ENCODE results near the gene ZBTB32. TPM values are rescaled to one million over a fixed set of nuclear protein-coding genes. Genes with fewer than 3 reads are reported as not detected.
"Not testable (repeated sequence)": the region's sequence is repeated elsewhere in the genome, so short reads cannot be mapped to it uniquely, and the experiment has no call there.

The ZBTB32 gene
- total RNA-seq, 2 experiments from 2014 or later: 2.2 to 3.3 TPM

DNA sequence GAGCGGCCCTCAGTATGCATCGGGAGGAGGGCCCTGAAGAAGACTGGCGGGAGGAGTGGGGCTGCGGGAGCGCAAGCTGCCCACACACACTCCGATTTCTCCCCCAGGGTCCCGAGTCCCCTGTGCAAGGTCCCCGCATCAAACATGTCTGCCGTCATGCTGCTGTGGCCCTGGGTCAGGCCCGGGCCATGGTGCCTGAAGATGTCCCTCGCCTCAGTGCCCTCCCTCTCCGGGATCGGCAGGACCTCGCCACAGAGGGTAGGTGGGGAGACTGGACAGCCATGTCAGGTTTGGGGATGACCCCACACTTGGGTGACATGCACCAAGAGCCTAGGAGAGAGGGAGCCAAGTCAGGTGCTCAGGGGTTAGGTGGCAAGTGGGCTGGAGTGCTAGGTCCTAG lies 18.1 kb downstream of the ZBTB32 start:
- H3K27me3 ChIP-seq (ENCODE audit: control insufficient read depth in 1 of 2, insufficient read depth in 2 of 2, low read length in 2 of 2): no peaks in the 10 kb centered on the region
- intact Hi-C loops (cut with DNase I, micrococcal nuclease): no loop called here
- H3K27ac ChIP-seq (ENCODE audit: low read depth in 1 of 2, low read length in 2 of 2): no peak overlapping the region
- no peak overlapping the region for H3K27ac Mint-ChIP-seq
- H3K36me3 ChIP-seq (ENCODE audit: insufficient read depth, low read length): peaks cover 76% of the 10 kb centered on the region
- ATAC-seq (ENCODE audit: poor library complexity) (no peak), DNase-seq (no peak)
- no peak overlapping the region for H3K4me3 ChIP-seq (ENCODE audit: low read length)
- H3K4me1 Mint-ChIP-seq (ENCODE audit: low read depth): peaks cover 22% of the 10 kb centered on the region
- no peaks in the 10 kb centered on the region for H3K9me3 Mint-ChIP-seq
- peaks cover 18% of the 10 kb centered on the region for H3K4me1 ChIP-seq (ENCODE audit: insufficient read depth, low read length)
- peak overlapping the region; percentile 58 for H3K4me3 Mint-ChIP-seq
- ChIA-PET POLR2A (no interaction called here), CTCF (no interaction called here)
- H3K36me3 Mint-ChIP-seq (ENCODE audit: low read depth): peaks cover 74% of the 10 kb centered on the region
- no peaks in the 10 kb centered on the region for H3K9me3 ChIP-seq (ENCODE audit: control insufficient read depth in 1 of 2, insufficient read depth in 1 of 2, low read length in 2 of 2)
- TF ChIP-seq, protein P1, sequence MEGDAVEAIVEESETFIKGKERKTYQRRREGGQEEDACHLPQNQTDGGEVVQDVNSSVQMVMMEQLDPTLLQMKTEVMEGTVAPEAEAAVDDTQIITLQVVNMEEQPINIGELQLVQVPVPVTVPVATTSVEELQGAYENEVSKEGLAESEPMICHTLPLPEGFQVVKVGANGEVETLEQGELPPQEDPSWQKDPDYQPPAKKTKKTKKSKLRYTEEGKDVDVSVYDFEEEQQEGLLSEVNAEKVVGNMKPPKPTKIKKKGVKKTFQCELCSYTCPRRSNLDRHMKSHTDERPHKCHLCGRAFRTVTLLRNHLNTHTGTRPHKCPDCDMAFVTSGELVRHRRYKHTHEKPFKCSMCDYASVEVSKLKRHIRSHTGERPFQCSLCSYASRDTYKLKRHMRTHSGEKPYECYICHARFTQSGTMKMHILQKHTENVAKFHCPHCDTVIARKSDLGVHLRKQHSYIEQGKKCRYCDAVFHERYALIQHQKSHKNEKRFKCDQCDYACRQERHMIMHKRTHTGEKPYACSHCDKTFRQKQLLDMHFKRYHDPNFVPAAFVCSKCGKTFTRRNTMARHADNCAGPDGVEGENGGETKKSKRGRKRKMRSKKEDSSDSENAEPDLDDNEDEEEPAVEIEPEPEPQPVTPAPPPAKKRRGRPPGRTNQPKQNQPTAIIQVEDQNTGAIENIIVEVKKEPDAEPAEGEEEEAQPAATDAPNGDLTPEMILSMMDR (IDR thresholded peaks at IDR 0.05): no peak
- no peaks in the 10 kb centered on the region for H3K27me3 Mint-ChIP-seq

DNA sequence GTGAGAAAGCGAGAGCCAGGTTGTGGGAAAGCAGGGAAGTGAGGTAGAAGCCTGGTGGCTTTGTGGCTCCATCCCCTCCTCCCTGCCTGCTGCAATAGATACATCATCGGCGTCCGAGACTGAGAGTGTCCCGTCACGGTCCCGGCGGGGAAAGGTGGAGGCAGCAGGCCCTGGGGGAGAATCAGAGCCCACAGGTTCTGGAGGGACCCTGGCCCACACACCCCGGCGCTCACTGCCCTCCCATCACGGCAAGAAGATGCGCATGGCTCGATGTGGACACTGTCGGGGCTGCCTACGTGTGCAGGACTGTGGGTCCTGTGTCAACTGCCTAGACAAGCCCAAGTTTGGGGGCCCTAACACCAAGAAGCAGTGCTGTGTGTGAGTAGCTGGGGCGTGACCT lies 18.5 kb downstream of the ZBTB32 start:
- Histone ChIP-seq H3K4me3 (ENCODE audit: low read length) (no peak overlapping the region), H3K4me1 (ENCODE audit: insufficient read depth, low read length) (peaks cover 18% of the 10 kb centered on the region), H3K27me3 (ENCODE audit: control insufficient read depth in 1 of 2, insufficient read depth in 2 of 2, low read length in 2 of 2) (no peaks in the 10 kb centered on the region), H3K36me3 (ENCODE audit: insufficient read depth, low read length) (peaks cover 80% of the 10 kb centered on the region), H3K9me3 (ENCODE audit: control insufficient read depth in 1 of 2, insufficient read depth in 1 of 2, low read length in 2 of 2) (no peaks in the 10 kb centered on the region), H3K27ac (ENCODE audit: low read depth in 1 of 2, low read length in 2 of 2) (no peak overlapping the region)
- H3K4me1 Mint-ChIP-seq (ENCODE audit: low read depth): peaks cover 22% of the 10 kb centered on the region
- intact Hi-C loops (cut with DNase I, micrococcal nuclease): no loop called here
- H3K4me3 Mint-ChIP-seq: no peak overlapping the region
- H3K27ac Mint-ChIP-seq: no peak overlapping the region
- DNase-seq: no peak
- no peak for ATAC-seq (ENCODE audit: poor library complexity)
- H3K9me3 Mint-ChIP-seq: no peaks in the 10 kb centered on the region
- TF ChIP-seq, protein P1 (IDR thresholded peaks at IDR 0.05): no peak
- H3K27me3 Mint-ChIP-seq: no peaks in the 10 kb centered on the region
- peaks cover 79% of the 10 kb centered on the region for H3K36me3 Mint-ChIP-seq (ENCODE audit: low read depth)
- CTCF ChIA-PET: no interaction called here
- POLR2A ChIA-PET: no interaction called here

DNA sequence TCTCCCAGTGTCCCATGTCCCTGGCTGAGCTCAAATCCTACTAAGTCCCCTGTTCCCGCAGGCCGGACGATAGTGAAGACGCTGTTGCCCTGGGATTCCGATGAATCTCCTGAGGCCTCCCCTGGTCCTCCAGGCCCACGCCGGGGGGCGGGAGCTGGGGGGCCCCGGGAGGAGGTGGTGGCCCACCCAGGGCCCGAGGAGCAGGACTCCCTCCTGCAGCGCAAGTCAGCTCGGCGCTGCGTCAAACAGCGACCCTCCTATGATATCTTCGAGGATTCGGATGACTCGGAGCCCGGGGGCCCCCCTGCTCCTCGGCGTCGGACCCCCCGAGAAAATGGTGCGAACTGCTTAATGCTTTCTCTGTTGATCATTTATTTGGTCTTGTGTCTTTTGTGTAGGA lies 19.3 kb downstream of the ZBTB32 start:
- Mint-ChIP-seq H3K4me3 (no peak overlapping the region), H3K27me3 (no peaks in the 10 kb centered on the region), H3K4me1 (ENCODE audit: low read depth) (peaks cover 20% of the 10 kb centered on the region), H3K36me3 (ENCODE audit: low read depth) (peaks cover 87% of the 10 kb centered on the region), H3K27ac (no peak overlapping the region), H3K9me3 (no peaks in the 10 kb centered on the region)
- H3K4me1 ChIP-seq (ENCODE audit: insufficient read depth, low read length): peaks cover 13% of the 10 kb centered on the region
- CTCF ChIA-PET: no interaction called here
- H3K27me3 ChIP-seq (ENCODE audit: control insufficient read depth in 1 of 2, insufficient read depth in 2 of 2, low read length in 2 of 2): no peaks in the 10 kb centered on the region
- no peak overlapping the region for H3K27ac ChIP-seq (ENCODE audit: low read depth in 1 of 2, low read length in 2 of 2)
- intact Hi-C loops (cut with DNase I, micrococcal nuclease): no loop called here
- ATAC-seq (ENCODE audit: poor library complexity) (no peak), DNase-seq (no peak)
- H3K4me3 ChIP-seq (ENCODE audit: low read length): no peak overlapping the region
- H3K36me3 ChIP-seq (ENCODE audit: insufficient read depth, low read length): peaks cover 88% of the 10 kb centered on the region
- POLR2A ChIA-PET: no interaction called here
- no peaks in the 10 kb centered on the region for H3K9me3 ChIP-seq (ENCODE audit: control insufficient read depth in 1 of 2, insufficient read depth in 1 of 2, low read length in 2 of 2)
- TF ChIP-seq, protein P1 (IDR thresholded peaks at IDR 0.05): no peak

DNA sequence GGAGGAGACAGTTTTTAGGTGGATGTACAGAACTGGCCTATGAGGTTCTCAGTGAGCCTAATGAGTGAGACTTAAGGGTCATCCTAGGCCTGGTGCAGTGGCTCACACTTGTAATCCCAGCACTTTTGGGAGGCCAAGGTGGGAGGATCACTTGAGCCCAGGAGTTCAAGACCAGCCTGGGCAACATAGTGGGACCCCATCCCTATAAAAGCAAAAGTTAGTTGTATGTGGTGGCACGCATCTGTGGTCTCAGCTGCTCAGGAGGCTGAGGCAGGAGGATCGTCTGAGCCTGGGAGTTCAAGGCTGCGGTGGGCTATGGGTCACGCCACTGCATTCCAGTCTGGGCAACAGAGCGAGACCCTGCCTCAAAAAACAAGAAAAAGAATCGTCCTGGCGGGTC lies 19.8 kb downstream of the ZBTB32 start:
- H3K27me3 ChIP-seq (ENCODE audit: control insufficient read depth in 1 of 2, insufficient read depth in 2 of 2, low read length in 2 of 2); H3K27ac ChIP-seq (ENCODE audit: low read depth in 1 of 2, low read length in 2 of 2); CTCF ChIA-PET: not testable (repeated sequence)

More for the DNA sequence above, 19.8 kb downstream of the ZBTB32 start:
- H3K36me3 ChIP-seq (ENCODE audit: insufficient read depth, low read length): peaks cover 93% of the 10 kb centered on the region
- H3K27me3 Mint-ChIP-seq; DNase-seq; H3K9me3 Mint-ChIP-seq; intact Hi-C loops (cut with DNase I, micrococcal nuclease); POLR2A ChIA-PET; H3K4me1 ChIP-seq (ENCODE audit: insufficient read depth, low read length); ATAC-seq (ENCODE audit: poor library complexity); H3K4me3 ChIP-seq (ENCODE audit: low read length); H3K4me3 Mint-ChIP-seq; H3K27ac Mint-ChIP-seq; H3K9me3 ChIP-seq (ENCODE audit: control insufficient read depth in 1 of 2, insufficient read depth in 1 of 2, low read length in 2 of 2): not testable (repeated sequence)
- Mint-ChIP-seq H3K4me1 (ENCODE audit: low read depth) (peaks cover 15% of the 10 kb centered on the region), H3K36me3 (ENCODE audit: low read depth) (peaks cover 90% of the 10 kb centered on the region)

Data from CD4-positive, alpha-beta T cell (primary cell).